ENCODE data around the gene TDRD6. TPM values are rescaled to one million over a fixed set of nuclear protein-coding genes. Genes with fewer than 3 reads are reported as not detected.
"Not testable (repeated sequence)": the region's sequence is repeated elsewhere in the genome, so short reads cannot be mapped to it uniquely, and the experiment has no call there.

TDRD6 gene
- polyA plus RNA-seq, 6 donors from 2014 or later, result not detected

DNA sequence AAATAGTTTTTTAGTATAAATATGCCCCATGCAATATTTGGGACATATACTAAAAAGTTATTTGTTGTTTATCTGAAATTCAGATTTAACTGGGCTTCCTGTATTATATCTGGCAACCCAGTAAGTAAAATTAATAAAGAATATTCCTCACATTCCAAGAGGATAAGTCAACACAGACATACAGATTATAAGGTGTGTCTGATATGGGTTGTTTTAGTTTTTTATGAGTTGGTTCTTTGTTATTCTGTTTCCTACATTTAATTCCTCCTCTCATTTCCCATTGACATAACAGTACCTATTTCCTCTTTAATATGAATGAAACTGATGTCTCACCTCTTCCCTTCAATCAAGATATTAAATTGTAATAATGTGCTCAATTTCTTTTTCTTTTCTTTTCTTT lies 49.2 kb downstream of the TDRD6 start:
- Mint-ChIP-seq H3K36me3 (no peaks in the 10 kb centered on the region), H3K9me3 (peaks cover 0 to 2% (median 0%) of the 10 kb centered on the region in 7 donors), H3K27me3 (peaks cover 44 to 68% (median 60%) of the 10 kb centered on the region in 3 donors), H3K4me3 (no peak overlapping the region), H3K27ac (no peak overlapping the region), H3K4me1 (peaks cover 9 to 13% (median 13%) of the 10 kb centered on the region in 3 donors)
- DNase-seq (no peak), ATAC-seq (ENCODE audit: low read depth in 2 of 2) (no peak)

DNA sequence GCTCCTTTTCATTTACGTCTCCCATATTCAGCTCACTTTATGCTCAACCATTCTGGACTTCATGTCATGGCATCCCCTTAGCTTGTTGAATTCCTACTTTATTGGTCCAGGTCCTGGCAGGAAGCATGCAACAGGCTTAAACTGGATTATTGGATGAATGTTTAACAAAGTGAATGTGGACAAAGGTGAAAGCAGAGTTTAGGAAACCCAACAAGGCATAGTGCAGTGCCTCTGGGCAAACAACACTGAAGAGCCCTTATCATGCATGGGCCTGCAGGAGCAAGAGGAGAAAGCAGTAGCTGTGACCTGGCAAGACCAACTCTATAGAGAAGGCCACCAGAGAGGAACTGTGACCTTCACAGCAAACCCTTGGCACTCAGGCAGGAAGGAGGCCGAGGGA lies 53.8 kb downstream of the TDRD6 start:
- peaks cover 0 to 6% (median 0%) of the 10 kb centered on the region in 7 donors for H3K9me3 Mint-ChIP-seq
- H3K4me1 Mint-ChIP-seq, result no peaks in the 10 kb centered on the region
- H3K27me3 Mint-ChIP-seq, result peaks cover 14 to 48% (median 43%) of the 10 kb centered on the region in 3 donors
- no peak for DNase-seq
- ATAC-seq (ENCODE audit: low read depth in 2 of 2), result no peak
- no peak overlapping the region for H3K27ac Mint-ChIP-seq
- no peaks in the 10 kb centered on the region for H3K36me3 Mint-ChIP-seq
- H3K4me3 Mint-ChIP-seq, result no peak overlapping the region

DNA sequence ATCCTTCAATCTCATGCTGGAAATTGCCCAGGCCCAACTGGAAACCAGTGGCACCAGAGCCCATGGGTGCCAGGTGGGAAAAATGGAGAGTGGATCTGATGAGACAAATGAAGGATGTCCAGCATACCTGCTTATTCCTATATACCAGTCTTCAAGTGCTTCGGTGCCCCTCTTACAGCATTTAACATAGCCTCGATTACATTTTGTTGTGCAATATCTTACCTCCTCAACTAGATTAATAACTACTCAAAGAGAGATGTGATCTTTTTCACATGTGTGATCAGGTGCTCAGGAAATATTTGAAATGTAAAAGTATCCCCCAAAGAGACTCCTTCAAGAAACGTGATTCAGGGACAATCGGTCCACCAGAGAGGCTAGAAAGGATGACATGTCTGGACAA lies 54.2 kb downstream of the TDRD6 start:
- no peak overlapping the region for H3K4me3 Mint-ChIP-seq
- H3K36me3 Mint-ChIP-seq, result no peaks in the 10 kb centered on the region
- peaks cover 0 to 6% (median 0%) of the 10 kb centered on the region in 7 donors for H3K9me3 Mint-ChIP-seq
- H3K4me1 Mint-ChIP-seq, result no peaks in the 10 kb centered on the region
- no peak overlapping the region for H3K27ac Mint-ChIP-seq
- peaks cover 12 to 44% (median 41%) of the 10 kb centered on the region in 3 donors for H3K27me3 Mint-ChIP-seq
- no peak for DNase-seq
- ATAC-seq (ENCODE audit: low read depth in 2 of 2), result no peak

DNA sequence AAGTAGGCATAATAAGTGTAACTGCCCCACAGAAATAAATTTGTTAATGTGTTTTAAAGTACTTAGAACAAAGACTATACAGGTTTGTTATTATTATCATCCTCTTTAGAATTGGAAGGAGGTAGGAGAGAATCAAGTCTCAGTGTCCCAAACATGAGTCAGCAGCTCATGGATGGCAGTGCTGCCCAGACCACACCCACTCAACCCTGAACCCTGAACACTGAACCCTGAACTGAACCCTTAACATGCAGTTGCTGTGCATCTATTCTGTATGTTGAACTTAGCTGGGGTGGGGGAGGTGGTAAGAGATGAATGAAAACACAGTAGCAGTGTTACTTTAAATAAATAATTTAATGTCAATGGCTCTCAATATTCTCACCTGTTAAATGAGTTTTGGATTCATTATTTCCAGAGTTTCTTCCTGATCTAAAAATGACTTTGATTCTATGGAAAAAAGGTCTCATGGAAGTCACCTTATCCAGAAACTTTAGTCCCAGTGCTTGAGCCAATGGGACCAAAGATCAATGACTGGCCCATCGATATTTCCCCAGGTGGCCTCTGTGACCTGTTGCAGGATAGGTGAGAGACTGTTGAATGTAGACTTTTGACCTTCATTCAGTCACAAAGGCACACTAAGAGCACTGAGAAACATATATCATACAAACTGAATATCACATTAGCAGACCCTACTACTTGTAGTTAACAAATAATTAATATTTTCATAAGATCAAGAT lies 55.9 kb downstream of the TDRD6 start:
- no peak overlapping the region for H3K4me3 Mint-ChIP-seq
- H3K27ac Mint-ChIP-seq, result no peak overlapping the region
- no peaks in the 10 kb centered on the region for H3K4me1 Mint-ChIP-seq
- peaks cover 0 to 6% (median 0%) of the 10 kb centered on the region in 7 donors for H3K9me3 Mint-ChIP-seq
- peaks cover 10 to 29% (median 26%) of the 10 kb centered on the region in 3 donors for H3K27me3 Mint-ChIP-seq
- H3K36me3 Mint-ChIP-seq, result no peaks in the 10 kb centered on the region
- DNase-seq, result no peak
- ATAC-seq (ENCODE audit: low read depth in 2 of 2), result no peak

DNA sequence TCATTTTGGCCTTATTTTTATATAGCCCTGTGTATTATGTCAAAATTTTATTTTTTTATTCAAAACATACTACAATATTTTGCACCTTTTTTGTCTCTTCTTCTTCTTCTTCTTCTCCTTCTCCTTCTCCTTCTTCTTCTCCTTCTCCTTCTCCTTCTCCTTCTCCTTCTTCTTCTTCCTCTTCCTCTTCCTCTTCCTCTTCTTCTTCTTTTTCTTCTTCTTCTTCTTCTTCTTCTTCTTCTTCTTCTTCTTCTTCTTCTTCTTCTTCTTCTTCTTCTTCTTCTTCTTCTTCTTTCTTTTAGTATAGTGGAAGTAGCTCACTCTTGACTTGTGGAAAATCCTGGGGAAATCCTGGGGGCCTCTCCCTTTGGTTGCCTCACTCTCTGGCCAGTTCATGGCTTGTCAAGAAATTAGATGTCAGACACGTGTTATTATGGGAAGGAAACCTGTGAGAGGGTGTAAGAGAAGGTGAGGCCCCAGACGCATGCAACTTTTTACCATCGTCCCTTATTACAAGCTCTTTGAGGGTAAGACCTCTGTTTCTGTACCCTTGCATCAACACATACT lies 56.6 kb downstream of the TDRD6 start:
- not testable (repeated sequence) for H3K4me1 Mint-ChIP-seq; H3K27ac Mint-ChIP-seq; H3K4me3 Mint-ChIP-seq; H3K36me3 Mint-ChIP-seq; H3K9me3 Mint-ChIP-seq; DNase-seq; ATAC-seq (ENCODE audit: low read depth in 2 of 2)
- peaks cover 15 to 30% (median 29%) of the 10 kb centered on the region in 3 donors for H3K27me3 Mint-ChIP-seq

DNA sequence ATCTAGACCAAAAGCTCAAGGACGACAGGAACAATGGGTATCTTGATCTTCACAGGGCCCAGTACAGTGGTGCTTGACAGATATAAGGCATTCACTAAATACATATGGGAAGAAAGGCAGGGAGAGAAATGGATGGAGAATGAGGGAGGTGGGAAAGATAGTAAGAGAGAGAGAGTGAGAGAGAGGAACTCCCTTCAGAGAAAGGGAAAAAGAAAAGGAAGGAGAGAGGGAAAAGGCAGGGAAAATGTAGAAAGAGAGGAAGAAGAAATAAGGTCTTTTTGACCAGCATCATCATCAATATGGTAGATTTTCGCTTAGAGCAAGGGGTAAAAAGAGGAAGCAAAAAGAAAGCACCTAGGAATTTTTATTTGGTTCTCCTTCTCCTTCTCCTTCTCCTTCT lies 58.3 kb downstream of the TDRD6 start:
- no peaks in the 10 kb centered on the region for H3K4me1 Mint-ChIP-seq
- ATAC-seq (ENCODE audit: low read depth in 2 of 2), result no peak

DNA sequence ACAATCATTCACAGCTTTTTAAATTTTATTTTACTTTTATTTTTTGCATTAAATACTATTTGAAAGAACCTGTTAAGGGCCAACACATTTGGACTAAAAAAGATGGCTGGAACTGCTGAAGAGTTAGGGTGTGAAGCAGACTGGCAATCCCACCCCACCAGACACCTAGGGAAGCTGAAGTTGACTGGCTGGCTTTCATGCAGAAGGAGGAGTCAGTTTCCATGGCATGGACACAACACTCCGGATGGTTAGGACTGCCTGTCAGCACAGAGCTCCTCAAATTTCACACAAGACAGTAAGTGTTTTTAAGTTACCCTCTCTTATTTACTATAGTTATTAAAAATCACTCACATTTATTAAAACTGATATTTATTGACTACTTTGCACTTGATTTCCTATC lies 59.0 kb downstream of the TDRD6 start, which contains the start of gene ANKRD66:
Gene ANKRD66, plus strand, starts transcription at position 238 of the 400 bp plus-strand sequence. CDS start 5,016 bp downstream, outside the sequence.
- peaks cover 14 to 26% (median 20%) of the 10 kb centered on the region in 3 donors for H3K27me3 Mint-ChIP-seq
- peaks cover 0 to 6% (median 0%) of the 10 kb centered on the region in 7 donors for H3K9me3 Mint-ChIP-seq
- DNase-seq, result no peak
- H3K27ac Mint-ChIP-seq, result no peak within 1 kb of the TSS
- no peak for ATAC-seq (ENCODE audit: low read depth in 2 of 2)
- H3K4me1 Mint-ChIP-seq, result no peaks in the 10 kb centered on the region
- H3K36me3 Mint-ChIP-seq, result no peaks in the 10 kb centered on the region
- H3K4me3 Mint-ChIP-seq, result no peak within 1 kb of the TSS

More for the DNA sequence above, 58.3 kb downstream of the TDRD6 start:
- no peak for DNase-seq
- no peak overlapping the region for H3K27ac Mint-ChIP-seq
- H3K4me3 Mint-ChIP-seq, result no peak overlapping the region
- H3K27me3 Mint-ChIP-seq, result peaks cover 10 to 30% (median 20%) of the 10 kb centered on the region in 3 donors
- H3K9me3 Mint-ChIP-seq, result peaks cover 0 to 6% (median 0%) of the 10 kb centered on the region in 7 donors
- no peaks in the 10 kb centered on the region for H3K36me3 Mint-ChIP-seq

DNA sequence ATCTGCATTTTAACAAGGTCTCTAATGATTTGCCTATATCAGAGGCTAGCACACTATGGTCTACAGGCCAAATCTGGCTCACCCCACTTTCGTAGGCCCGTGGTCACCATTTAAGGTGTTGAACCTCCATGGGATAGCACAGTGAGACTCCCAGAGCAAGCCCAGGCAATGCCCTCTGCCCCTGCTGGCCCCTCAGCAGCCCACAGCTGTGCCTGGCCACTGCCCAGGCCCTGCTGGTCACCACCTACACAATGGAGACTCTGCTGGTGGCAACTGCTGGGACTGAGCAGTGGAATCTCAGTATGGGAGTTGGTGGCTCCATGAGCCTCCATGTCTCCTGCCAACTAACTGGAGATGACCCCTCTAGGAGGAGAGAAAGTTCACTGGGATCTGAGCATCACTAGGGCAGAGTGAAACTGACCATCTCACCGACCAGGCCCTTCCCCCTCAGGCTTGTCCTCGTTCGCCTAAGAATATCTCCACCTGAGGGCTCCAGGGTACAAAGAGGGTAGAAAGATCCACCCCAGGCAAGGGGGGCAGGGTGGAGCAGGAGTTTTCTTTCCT lies 61.3 kb downstream of the TDRD6 start:
- H3K4me1 Mint-ChIP-seq, result no peaks in the 10 kb centered on the region
- no peak overlapping the region for H3K27ac Mint-ChIP-seq
- DNase-seq (no peak), ATAC-seq (ENCODE audit: low read depth in 2 of 2) (no peak)
- no peak overlapping the region for H3K4me3 Mint-ChIP-seq
- H3K9me3 Mint-ChIP-seq, result peaks cover 0 to 6% (median 0%) of the 10 kb centered on the region in 7 donors
- H3K36me3 Mint-ChIP-seq, result no peaks in the 10 kb centered on the region
- H3K27me3 Mint-ChIP-seq, result peaks cover 19 to 26% (median 20%) of the 10 kb centered on the region in 3 donors

DNA sequence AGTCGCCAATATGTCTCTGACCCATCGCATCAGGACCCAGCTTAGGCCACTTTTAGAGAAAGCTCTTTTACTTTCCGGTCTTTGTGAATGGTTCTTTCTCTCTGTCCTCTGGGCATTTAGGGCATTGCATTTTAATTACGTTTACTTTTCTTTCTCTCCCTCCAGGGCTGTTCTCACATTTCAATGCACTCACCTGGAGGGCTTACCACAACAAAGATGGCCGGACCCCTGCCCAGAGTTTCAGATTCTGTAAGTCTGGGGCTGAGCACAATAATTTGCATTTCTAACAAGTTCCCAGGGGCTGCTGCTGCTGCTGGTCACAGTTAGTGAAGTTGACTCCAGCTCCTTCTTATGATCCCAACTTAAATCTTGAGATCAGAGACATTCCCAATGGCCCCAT lies 62.0 kb downstream of the TDRD6 start:
- peaks cover 16 to 20% (median 19%) of the 10 kb centered on the region in 3 donors for H3K27me3 Mint-ChIP-seq
- DNase-seq (no peak), ATAC-seq (ENCODE audit: low read depth in 2 of 2) (no peak)
- no peak overlapping the region for H3K4me3 Mint-ChIP-seq
- H3K36me3 Mint-ChIP-seq, result no peaks in the 10 kb centered on the region
- peaks cover 0 to 6% (median 0%) of the 10 kb centered on the region in 7 donors for H3K9me3 Mint-ChIP-seq
- no peaks in the 10 kb centered on the region for H3K4me1 Mint-ChIP-seq
- H3K27ac Mint-ChIP-seq, result no peak overlapping the region

DNA sequence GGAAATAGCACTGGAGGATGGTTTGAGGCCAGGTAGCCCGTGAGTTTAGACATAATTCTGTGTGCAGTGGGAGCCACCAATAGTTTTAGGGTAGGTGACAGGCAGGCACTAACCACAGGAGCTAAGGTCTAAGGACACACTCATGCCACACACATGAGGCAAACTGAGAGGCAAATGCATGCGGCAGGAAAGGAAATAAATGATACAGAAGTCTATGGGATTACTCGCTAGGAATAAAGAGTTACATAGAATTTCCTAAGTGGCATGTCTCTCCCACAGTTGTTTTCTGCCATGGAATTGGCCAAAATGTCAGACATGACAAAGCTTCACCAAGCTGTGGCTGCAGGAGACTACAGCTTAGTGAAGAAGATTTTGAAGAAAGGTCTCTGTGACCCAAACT lies 64.0 kb downstream of the TDRD6 start:
- no peak for ATAC-seq (ENCODE audit: low read depth in 2 of 2)
- no peaks in the 10 kb centered on the region for H3K4me1 Mint-ChIP-seq
- H3K9me3 Mint-ChIP-seq, result peaks cover 0 to 2% (median 0%) of the 10 kb centered on the region in 7 donors
- H3K4me3 Mint-ChIP-seq, result peak overlapping the region in 1 of 8 donors; percentile 13
- no peak overlapping the region for H3K27ac Mint-ChIP-seq
- DNase-seq, result no peak
- H3K27me3 Mint-ChIP-seq, result peaks cover 0 to 19% (median 7%) of the 10 kb centered on the region in 3 donors
- no peaks in the 10 kb centered on the region for H3K36me3 Mint-ChIP-seq

Other genes starting within 250 kb of the TDRD6 start
- under 1 TPM in 1 of 6 donors, not detected in 5; 0.20 TPM for gene RCAN2, start 196.4 kb upstream of the TDRD6 start, polyA plus RNA-seq (ENCODE audit: low read depth in 6 of 6)
- not detected for gene CYP39A1, start 35.1 kb upstream of the TDRD6 start, polyA plus RNA-seq (ENCODE audit: low read depth in 6 of 6)
- not detected for gene SLC25A27, start 34.9 kb upstream of the TDRD6 start, polyA plus RNA-seq (ENCODE audit: low read depth in 6 of 6)
- gene PLA2G7, start 47.5 kb downstream of the TDRD6 start, polyA plus RNA-seq (ENCODE audit: low read depth in 6 of 6), result under 1 TPM in 3 of 6 donors, not detected in 3; 0.14 to 0.86 (median 0.27) TPM
- gene ANKRD66, start 59.0 kb downstream of the TDRD6 start, polyA plus RNA-seq (ENCODE audit: low read depth in 6 of 6), result not detected
- not detected for gene MEP1A, start 105.5 kb downstream of the TDRD6 start, polyA plus RNA-seq (ENCODE audit: low read depth in 6 of 6)
- not detected for gene ADGRF5, start 234.1 kb downstream of the TDRD6 start, polyA plus RNA-seq (ENCODE audit: low read depth in 6 of 6)